Stimulated activated CD4-positive, alpha-beta T cell treated with anti-CD3 and anti-CD28 coated beads, Interleukin-12 subunit alpha, Interleukin-12 subunit beta, amount 100 ng/mL, for 24 hours (primary cell): ENCODE measurements around the gene BANK1.

Experiments
- DNase-seq, 2 experiments: peaks; one replicate each; pipeline ENCODE4 v3.0.0-alpha.2; 2020; ENCODE audit warnings: low read depth in 2 of 2

BANK1 gene

DNA sequence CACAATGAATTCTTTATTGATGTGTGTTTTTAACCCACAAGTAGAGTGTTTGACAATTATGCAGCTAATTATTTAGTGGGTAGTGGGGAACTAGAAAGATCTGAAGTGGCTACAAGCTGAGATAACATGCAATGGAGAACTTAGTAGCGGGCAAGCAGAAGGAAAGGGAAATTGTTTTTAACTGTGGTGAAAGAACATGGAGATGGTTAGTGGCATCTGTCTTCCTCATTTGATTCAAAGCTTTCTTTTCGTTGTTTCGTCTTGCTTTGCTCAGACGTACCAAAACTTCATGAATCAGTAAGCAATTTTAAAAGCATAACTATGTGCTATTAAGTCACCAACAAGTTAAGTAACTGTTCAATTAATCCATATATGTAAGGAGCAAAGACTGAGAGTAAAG lies 169.9 kb downstream of the BANK1 start:
- DNase-seq, result no peak

DNA sequence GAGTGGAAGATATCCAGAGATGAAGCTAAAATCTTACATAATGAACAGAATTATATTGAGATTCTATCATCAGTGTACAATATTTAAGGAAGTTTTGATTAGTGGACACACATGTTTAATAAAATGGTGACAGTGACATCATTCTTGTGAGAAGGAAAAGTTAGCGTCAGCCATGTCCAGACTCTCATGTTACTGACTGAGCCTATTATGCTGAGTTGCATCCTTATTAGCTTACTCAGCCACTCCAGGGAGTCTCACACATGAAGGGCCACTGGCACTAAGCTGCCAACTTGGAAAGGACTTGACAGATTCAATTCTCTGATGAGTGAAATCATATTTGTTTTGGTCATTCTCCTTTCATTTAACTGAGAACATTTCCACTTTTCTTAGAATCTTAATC lies 170.6 kb downstream of the BANK1 start:
- no peak for DNase-seq

GRCh38 chr4:101967697-101968346 lies 177.3 kb downstream of the BANK1 start:
- no peak for DNase-seq

GRCh38 chr4:101968364-101968763 lies 177.8 kb downstream of the BANK1 start:
- no peak for DNase-seq

- no peak for DNase-seq
These were observed 179.4 kb downstream of the BANK1 start for GRCh38 chr4:101969965-101970364.

DNA sequence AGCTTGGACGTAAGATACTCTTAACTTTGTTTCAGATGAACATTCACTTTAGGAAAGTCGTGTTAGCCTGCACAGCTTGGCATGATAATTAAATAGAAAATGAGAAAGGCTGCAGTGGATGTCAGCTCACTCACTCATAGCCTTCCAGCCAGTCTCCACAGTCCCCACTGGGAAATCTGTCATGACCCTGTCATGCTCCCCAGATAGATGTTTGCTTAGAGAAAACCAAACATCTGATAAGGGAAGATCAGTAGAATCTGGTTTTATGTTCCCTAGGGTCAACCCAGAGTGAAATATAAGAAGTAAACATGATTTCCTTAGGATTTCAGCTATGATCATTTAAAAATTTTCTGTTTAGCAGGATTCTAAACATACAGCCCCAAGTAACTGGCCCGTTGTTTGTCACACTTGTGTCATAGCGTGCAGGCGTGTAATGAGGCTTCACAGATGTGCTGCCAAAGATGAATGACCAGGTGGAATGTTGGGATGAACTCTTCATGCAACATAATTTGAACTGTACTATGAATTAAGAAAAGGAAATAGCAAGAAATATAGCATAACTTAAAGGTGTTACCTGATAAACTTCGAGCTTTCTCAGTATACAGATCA lies 180.1 kb downstream of the BANK1 start:
- no peak for DNase-seq

GRCh38 chr4:101972791-101973190 lies 182.3 kb downstream of the BANK1 start:
- DNase-seq, result no peak

DNA sequence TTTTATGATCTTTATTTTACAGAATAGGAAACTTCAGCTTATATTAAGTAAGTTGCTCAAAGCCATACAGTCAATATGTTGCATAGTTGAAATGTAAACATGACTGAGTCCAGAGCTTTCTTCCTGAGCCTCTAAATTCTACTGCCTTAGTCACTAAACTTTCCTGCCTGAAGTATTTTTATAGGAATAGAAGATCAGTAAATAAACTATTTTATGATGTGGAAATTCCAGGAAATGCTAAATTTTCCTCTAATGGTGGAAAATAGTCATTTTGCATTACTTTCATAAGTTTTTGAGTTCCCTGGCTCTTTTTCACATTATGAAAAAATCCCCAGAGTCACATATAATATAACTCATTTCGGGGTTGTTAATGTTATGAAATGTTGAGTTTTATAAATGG lies 182.8 kb downstream of the BANK1 start:
- no peak for DNase-seq

DNA sequence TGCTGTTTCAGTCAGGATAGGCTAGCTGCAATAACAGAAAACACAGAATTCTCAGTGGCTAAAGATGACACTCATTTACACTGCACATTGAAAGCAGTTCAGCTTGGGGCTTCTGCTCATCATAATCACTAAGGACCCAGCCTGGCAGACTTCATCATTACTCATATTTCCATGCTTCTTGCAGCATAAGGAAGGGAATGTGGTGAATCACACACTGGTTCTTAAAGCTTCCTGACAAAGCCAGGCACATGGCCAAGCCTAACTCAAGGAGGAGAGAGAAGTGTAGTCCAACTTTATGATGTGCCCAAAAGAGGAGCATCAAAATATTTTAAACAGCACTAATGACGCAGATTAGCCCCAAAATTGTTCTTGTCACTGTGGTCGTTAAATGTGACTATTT lies 186.5 kb downstream of the BANK1 start:
- DNase-seq, result no peak

DNA sequence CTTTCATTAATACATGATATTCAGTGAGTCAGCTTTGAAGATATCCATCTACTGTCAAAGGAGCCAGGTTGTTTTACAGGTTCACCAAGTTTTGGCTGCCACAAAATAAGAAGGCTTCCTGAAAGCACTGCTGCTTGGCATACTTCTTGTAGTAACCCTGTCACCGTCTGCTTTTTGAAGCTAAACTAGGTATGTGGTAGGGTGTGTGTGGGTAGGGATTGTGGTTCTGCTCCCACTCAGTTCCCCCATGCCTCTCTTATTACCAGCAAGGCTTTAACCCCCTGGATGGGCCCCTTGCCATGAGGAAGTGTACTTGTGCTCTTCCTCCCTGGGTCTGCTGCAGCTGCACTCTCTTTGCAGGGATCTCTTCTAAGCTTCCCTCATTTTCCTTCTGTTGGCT lies 191.2 kb downstream of the BANK1 start:
- DNase-seq, result no peak

DNA sequence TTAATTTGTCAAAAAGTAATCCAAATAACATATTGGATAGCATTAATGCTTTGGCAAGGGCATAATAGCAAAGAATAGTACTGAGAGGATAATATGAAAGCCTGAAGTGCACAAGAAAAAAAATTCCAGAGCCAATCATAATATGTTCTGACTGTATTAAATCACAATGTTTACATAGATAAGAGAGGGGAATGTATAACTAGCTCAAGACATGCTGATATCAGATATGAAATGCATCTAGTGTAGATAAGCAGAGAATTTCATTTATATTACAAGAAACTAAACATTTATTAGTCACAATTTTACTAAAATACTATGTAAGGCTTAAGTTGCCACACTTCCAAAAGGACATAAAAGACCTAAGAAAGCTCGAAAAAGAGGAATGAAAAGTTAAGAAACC lies 193.3 kb downstream of the BANK1 start:
- DNase-seq, result no peak

DNA sequence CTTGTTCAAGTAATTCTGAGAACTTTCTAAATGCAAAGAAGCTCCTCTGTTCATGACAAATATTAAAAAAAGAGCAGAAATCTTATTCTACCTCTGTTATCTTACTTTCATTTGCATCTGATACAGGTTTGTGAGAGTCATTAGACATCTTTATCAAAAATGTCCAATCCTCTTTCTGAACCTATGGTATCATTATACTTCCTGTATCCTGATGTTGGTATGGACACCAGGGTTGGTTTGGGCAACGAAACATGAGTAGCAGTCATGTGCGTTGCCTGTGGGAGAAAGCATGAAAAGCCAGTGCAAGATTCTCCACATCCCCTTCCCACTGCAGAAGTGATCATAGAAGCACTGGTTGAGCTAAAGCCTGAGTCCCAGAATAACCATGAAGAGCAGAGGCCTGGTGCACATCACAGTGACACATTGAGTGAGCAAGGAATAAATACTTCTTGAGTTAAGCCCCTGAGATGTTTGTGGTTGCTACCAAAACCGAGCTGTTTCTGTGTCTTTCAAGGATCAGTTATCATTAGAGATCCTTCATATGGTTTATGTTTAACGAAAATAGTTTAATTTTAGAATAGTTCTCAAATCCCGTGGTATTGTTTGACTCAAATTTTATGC lies 197.2 kb downstream of the BANK1 start:
- no peak for DNase-seq

GRCh38 chr4:101989551-101989950 lies 199.0 kb downstream of the BANK1 start:
- DNase-seq, result no peak

- DNase-seq, result no peak
These were observed 201.9 kb downstream of the BANK1 start for GRCh38 chr4:101992446-101992845.

- DNase-seq, result no peak
These were observed 202.7 kb downstream of the BANK1 start for GRCh38 chr4:101993002-101993841.

- no peak for DNase-seq
These were observed 203.6 kb downstream of the BANK1 start for GRCh38 chr4:101993842-101994775.

DNA sequence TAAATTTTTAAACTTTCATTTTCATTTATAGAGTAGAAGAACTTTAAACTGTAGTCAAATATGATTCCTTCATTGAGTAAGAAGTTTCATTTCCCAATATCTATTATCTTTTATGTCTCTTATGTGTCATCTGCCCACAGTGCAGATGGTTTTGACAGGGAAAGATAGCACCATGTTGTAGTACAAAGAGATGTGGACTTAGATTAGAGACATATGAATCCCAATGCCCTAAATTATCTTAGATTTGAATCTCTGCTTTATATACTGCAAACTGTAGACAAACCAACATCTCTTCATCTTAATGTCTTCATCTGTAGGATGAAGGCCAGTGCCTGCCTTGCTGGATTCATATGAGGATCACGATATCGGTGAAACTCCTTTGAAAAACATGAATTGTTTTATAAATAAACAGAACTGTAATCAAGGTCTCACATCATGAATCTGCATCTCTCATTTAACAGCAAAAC lies 217.5 kb downstream of the BANK1 start:
- DNase-seq, result no peak

- DNase-seq, result no peak
These were observed 218.2 kb downstream of the BANK1 start for GRCh38 chr4:102008711-102009110.

- DNase-seq, result no peak
These were observed 231.8 kb downstream of the BANK1 start for GRCh38 chr4:102022343-102022742.

DNA sequence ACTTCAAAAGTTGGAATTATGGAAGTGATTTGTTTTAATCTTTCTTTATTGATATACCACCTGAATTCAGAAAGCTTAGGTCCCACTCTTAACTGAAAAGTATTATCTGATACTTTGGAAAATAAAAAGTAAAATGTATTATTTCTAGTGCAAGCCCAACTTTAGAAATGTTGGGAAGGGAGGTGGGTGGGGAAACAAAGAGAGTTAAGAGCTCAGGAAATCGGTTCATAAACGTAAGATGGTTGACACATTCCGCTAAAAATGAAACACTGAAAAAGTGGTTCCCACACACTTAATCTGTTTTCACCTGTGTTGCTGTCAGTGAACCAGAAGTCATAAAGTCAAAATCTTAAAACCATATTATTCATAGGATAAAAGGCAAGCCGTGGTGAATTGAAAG lies 237.4 kb downstream of the BANK1 start:
- no peak for DNase-seq

- DNase-seq, result no peak
These were observed 240.9 kb downstream of the BANK1 start for GRCh38 chr4:102031406-102031805.
